ENCODE results near the gene SLC7A6OS.

Gene SLC7A6OS

GRCh38 chr16:68282064-68282452 is 28.7 kb downstream of the SLC7A6OS start:
- in situ Hi-C loops (cut with MboI; ENCODE audit: low sequenced_read_pairs), result no loop called here

DNA sequence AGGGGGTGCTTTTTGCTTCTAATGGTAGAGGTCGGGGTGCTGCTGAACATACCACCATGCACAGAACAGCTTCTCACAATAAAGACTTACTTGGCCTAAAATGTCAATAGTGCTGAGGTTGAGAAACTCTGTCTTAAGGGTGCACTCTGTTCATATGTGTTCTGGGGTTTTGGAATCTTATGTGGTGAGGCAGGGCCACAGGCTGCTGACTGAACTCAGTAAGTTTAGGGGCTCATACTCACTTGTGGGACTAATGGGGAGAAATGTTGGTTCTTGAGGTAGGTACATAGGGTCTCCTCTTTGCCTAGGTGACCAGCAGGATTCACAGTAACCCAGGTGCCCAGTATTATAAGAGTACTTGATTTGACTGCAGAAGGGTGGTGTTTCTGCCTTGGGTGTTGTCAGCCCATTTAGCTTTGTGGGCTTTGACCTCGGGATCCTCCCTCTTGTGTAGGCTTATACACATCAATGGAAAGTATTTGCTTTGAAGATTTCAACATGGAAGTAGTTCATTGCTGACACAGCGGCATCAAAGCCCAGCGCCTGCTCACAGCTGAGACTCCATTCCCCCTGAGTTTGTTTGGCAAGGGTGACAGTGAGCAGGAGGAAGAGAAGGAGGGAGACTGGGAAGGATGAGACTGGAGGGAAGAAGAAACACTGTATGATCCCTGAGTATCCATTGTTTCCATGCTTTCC is 29.2 kb downstream of the SLC7A6OS start:
- in situ Hi-C loops (cut with MboI; ENCODE audit: low sequenced_read_pairs), result no loop called here

- in situ Hi-C loops (cut with MboI; ENCODE audit: low sequenced_read_pairs), result no loop called here
These were observed 30.8 kb downstream of the SLC7A6OS start for GRCh38 chr16:68279726-68280558.

DNA sequence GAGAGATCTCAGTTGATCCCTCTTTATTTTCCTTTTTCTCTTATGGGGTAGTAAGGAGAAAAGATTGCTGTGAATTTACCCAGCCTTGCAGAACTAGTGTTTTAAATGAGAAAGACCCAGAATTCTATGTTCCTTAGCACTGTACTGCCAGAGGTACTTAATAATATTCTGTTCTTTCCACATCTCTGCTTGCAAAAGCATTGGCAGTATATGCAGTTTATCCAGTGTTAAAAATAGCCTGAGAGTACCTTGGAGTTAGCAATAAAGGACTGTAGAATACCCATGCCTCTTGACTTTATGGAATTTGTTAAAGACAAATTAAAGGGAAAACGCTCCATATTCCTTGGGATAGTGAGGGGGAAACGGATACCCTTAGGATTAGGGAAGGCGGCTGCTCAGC is 34.5 kb downstream of the SLC7A6OS start:
- in situ Hi-C loops (cut with MboI; ENCODE audit: low sequenced_read_pairs), result no loop called here

DNA sequence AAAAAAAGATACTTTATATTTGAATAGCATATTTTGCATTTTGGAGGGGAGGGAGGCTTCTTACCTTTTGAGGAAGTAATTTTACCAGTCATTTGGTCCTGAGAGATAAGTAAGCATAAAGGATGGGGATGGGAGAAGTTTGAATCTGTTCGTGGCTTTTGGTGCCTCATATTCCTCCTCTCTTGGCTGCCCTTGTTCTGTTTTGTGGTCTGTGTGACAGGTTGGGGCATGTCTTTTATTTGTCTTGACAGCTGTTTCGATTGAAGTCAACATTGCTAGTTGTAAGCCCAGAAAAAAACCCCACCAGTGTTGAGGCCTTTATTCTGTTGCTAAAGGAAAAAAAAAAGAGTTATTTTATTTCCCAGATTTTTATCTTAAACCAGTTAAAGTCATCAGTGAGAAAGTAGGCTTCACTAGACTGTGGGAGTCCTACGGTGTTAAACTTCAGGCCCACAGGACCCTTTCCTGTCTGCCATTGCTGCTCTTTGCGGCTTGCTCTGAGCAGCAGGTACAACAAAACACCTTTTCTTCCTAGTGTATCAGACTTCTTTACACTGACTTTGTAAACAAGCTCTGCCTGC is 35.0 kb downstream of the SLC7A6OS start:
- in situ Hi-C loops (cut with MboI; ENCODE audit: low sequenced_read_pairs), result no loop called here

- in situ Hi-C loops (cut with MboI; ENCODE audit: low sequenced_read_pairs), result loop anchor here (5.0 kb wide), 1 partner anchor 33 kb away; no protein-coding TSS in a partner anchor
These were observed 36.3 kb downstream of the SLC7A6OS start for GRCh38 chr16:68274441-68274840.

DNA sequence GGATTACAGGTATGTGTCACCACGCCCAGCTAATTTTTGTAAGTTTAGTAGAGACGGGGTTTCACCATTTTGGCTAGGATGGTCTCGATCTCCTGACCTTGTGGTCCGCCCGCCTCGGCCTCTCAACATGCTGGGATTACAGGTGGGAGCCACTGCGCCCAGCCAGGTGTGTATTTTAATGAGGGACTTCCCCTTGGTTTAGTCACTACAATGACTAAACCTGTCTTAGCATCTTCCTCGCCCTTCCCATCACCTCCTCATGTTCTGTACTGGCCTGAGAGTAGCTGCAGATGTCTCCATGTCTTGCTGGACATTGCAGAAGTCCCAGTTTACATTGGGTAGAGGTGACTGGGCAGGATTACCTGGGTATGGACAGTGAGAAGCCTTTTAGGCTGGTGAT is 36.9 kb downstream of the SLC7A6OS start:
- in situ Hi-C loops (cut with MboI; ENCODE audit: low sequenced_read_pairs), result loop anchor here (5.0 kb wide), 1 partner anchor 33 kb away; no protein-coding TSS in a partner anchor

DNA sequence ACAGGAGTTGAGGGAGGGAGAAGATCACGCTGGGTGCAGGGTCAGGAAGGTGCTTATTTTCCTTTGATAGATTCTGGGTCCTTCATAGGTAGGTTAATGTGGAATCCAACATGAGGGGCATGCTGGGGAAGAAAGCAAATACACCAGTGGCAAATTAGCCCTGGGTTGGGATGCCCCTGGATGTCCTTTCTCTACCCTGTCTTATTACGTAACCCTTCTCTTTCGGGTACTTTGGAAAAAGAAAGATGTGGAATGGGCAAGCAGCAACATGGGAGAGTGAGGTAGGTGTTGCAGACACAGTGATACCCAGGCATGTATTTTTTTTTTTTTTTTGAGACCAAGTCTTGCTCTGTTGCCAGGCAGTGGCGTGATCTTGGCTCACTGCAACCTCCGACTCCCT is 37.3 kb downstream of the SLC7A6OS start:
- in situ Hi-C loops (cut with MboI; ENCODE audit: low sequenced_read_pairs), result loop anchor here (5.0 kb wide), 1 partner anchor 34 kb away; no protein-coding TSS in a partner anchor

DNA sequence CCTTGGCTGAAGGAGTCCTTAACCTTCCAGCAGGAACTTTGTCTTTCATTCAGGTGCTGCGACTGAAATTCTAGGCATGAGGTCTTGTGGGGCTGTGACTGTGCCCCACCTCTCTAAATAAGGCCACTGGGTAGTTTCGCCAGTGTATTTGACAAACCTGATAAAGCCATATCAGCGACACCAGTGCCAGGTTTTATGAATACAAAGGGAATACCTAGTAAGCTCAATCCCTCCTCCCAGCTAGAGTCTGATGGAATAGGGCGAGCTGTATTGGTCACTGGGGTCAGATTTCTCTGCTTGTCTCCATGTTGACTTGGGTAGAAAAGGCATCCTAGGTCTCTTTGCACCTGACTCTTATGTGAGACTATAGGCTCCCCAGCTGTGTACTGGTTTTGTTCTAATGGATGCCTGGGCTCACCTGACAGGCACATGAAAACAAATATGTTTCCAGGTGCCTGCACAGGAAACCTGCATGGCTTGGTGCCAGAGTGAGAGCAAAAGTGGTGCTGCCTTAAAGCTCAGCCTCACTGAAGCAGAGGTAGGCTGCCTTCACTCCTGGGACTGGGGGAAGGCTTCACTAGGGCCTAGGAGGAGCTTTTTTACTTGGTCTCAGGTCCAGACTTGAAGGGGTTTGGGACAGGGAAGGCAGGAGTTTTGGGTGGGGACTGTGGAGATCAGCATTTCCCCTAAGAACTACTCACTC is 38.1 kb downstream of the SLC7A6OS start:
- in situ Hi-C loops (cut with MboI; ENCODE audit: low sequenced_read_pairs), result loop anchor here (5.0 kb wide), 1 partner anchor 35 kb away; no protein-coding TSS in a partner anchor

- in situ Hi-C loops (cut with MboI; ENCODE audit: low sequenced_read_pairs), result loop anchor here (5.0 kb wide), 1 partner anchor 37 kb away; no protein-coding TSS in a partner anchor
These were observed 40.4 kb downstream of the SLC7A6OS start for GRCh38 chr16:68270353-68270752.

GRCh38 chr16:68269793-68270192 is 41.0 kb downstream of the SLC7A6OS start:
- in situ Hi-C loops (cut with MboI; ENCODE audit: low sequenced_read_pairs), result loop anchor here (5.0 kb wide), 1 partner anchor 38 kb away; no protein-coding TSS in a partner anchor

DNA sequence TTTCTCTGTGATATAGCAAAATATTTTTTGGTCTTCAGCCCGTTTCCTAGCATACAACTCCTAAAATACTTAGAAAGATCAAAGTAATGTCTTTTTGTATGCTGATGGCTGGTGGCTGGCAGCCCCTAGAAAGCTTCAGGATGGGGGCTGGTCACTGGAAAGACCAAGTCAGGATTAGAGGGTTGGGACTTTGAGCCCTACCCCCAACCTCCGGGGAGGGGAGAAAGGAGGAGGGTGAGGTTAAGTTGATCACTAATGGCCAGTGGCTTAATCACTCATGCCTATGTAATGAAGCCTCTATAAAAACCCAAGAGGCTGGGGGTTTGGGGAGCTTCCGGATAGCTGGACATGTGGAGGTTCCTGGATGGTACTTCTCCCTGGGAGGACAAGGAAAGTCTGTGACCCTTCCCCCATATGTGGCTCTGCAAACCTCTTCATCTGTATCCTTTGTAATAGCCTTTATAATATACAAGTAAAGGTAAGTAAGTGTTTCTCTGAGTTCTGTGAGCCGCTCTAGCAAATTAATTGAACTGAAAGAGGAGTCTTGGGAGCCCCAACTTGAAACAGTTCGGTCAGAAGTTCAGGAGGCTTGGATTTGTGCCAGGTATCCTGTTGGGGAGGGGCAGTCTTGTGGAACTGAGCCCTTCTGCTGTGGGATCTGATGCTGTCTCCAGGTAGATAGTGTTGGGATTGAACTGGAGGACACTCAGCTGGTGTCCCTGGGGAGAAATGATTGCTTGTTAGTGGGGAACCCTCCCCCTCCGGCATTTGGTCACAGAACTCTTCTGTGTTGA is 42.9 kb downstream of the SLC7A6OS start:
- in situ Hi-C loops (cut with MboI; ENCODE audit: low sequenced_read_pairs), result no loop called here

GRCh38 chr16:68265078-68265920 is 45.4 kb downstream of the SLC7A6OS start:
- in situ Hi-C loops (cut with MboI; ENCODE audit: low sequenced_read_pairs), result no loop called here

DNA sequence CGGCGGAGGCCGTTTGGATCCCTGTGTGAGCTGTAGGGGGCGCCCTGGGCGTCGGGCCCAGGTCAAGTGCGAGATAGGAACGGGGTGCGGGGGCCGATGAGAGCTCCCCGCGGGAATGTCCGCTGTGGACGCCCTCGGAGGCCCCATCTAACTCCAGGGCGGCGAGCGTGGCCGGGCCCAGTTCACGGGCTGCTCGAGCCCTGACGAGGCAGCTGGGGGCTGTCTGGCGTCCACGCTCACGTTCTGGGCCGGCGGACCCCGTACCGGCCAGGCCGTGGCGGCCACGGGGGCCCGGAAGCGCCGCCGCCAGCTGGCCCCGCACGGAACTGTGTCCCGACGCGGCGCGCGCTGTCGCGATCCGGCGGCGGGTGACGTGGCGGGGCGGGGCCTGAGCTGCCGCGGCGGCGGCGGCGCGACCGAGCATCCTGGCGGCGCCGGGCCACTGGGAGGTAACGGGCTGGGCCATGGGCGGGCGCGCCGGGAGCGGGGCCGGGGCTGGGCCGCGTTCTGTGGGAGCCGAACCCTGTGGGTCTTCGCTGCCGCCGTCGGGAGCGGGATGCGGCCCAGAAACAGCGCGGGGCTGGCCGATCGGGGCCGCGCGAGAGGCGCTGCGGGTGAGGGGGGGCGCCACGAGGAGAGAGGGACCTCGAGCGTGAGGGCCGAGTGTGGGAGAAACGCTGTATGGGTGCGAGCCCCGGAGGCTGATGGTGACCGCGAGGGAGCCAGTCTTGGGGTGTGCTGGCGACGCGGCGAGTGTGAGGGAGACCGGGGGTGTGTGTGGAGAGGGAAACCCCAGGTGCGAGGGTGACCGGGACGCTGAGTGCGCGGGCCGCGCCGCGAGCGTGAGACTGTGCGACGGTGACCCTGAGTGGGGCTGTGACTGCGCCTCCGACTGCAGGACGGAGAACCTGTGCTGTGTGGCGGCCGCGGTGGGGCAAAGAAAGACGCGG is 46.3 kb downstream of the SLC7A6OS start, which contains the start of gene SLC7A6:
SLC7A6 (plus strand) TSS at position 399 of the 950 bp plus-strand sequence. CDS start 10,201 bp downstream, outside the sequence.
- in situ Hi-C loops (cut with MboI; ENCODE audit: low sequenced_read_pairs), result no loop called here

GRCh38 chr16:68263559-68264127 is 47.1 kb downstream of the SLC7A6OS start:
- in situ Hi-C loops (cut with MboI; ENCODE audit: low sequenced_read_pairs), result no loop called here

- in situ Hi-C loops (cut with MboI; ENCODE audit: low sequenced_read_pairs), result no loop called here
These were observed 51.5 kb downstream of the SLC7A6OS start for GRCh38 chr16:68259007-68259825.
